GM19025 (cell line): Measurements from ENCODE around the gene MMP19.
"Not testable (repeated sequence)": the region's sequence is repeated elsewhere in the genome, so short reads cannot be mapped to it uniquely, and the experiment has no call there.

ENCODE experiments used
- ATAC-seq: cut with Tn5 transposase; IDR thresholded peaks from one replicate; pipeline ENCODE4 v1.9.1; 2021; ENCODE audit warnings: mild to moderate bottlenecking, low read depth, moderate library complexity; ENCODE audit not compliant: unreplicated experiment

The MMP19 gene, protein sequence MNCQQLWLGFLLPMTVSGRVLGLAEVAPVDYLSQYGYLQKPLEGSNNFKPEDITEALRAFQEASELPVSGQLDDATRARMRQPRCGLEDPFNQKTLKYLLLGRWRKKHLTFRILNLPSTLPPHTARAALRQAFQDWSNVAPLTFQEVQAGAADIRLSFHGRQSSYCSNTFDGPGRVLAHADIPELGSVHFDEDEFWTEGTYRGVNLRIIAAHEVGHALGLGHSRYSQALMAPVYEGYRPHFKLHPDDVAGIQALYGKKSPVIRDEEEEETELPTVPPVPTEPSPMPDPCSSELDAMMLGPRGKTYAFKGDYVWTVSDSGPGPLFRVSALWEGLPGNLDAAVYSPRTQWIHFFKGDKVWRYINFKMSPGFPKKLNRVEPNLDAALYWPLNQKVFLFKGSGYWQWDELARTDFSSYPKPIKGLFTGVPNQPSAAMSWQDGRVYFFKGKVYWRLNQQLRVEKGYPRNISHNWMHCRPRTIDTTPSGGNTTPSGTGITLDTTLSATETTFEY

DNA sequence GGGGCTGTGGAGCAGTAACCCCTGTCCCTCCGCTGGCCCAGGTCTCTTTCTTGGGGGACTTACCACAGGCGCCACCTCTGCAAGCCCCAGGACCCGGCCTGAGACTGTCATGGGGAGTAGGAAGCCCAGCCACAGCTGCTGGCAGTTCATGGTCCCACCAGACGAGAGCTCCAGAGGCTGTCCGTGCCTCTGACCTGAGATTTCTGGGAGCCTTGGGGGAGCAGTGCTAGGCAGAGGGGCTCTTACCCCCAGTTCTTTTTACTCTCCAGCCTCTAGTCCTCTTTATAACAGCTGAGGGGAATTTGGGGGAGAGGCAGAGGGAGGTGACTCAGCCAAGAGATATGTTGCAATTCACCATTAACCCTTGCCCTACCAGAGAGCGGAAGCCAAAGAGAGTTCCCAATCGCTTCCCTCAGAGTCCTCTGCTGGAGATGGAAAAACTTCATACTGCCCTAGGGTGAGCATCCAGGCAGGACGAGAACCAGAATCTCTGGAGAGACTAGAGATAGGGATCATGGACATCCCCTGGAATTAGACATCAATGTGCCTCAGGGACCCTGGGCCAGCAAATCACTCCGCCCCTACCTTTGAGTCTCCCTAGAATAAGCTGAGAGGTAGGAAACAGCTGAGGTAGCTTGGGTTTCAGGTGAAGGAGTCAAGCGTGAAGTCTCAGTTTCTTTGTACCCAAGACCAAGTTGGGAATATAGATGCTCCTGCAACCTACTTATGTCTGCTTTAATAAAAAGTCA is at the start of gene MMP19:
MMP19 (minus strand) TSS at position 256 of the 749 bp plus-strand sequence; CDS start at position 150, 106 bp downstream.
- no peak for ATAC-seq

DNA sequence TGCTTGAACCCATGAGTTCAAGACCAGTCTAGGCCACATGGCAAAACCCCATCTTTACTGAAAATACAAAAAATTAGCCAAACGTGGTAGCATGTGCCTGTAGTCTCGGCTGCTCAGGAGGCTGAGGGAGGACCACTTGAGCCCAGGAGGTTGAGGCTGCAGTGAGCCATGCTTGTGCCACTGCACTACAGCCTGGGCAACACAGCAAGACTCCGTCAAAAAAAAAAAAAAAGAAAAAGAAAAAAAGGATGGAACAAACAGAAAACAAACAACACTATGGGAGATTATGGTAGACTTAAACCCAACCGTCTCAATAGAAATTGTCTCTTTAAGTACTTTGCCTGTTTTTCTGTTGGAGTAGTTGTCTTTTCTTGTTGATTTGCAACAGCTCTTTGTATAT is 48.6 kb upstream of the MMP19 start:
- no peak for ATAC-seq

DNA sequence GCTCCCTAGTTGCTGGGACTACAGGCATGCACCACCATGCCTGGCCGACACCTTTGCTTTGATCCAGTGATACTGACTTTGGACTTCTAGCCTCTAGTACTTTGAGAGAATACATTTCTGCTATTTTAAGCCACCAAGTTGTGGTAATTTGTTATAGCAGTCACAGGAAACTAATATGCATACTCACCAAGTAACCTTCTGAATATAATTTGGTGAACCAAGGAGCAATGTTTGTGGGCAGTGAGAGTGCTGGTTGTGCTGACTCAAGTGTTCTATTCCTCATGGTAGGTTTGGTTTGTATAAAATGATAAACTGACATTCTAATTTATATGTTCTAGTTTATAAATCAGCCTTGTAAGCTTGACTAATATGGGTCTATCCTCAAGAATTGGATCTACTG is 42.4 kb upstream of the MMP19 start:
- ATAC-seq: no peak

DNA sequence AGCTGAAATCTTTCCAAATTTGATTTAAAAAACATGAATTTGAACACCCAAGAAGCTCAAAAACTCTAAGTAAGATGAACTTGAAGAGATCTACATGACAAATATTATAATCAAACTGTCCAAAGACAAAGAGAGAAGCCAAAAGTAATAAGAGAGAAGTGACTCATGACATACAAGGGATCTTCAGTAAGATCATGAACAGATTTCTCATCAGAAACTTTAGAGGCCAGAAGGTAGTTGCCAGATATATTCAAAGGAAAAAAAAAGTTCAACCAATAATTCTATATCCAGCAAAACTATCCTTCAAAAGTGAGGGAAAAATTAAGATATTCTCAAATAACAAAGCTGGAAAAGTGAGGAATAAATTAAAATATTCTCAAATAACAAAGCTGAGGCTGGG is 35.1 kb upstream of the MMP19 start:
- no peak for ATAC-seq

DNA sequence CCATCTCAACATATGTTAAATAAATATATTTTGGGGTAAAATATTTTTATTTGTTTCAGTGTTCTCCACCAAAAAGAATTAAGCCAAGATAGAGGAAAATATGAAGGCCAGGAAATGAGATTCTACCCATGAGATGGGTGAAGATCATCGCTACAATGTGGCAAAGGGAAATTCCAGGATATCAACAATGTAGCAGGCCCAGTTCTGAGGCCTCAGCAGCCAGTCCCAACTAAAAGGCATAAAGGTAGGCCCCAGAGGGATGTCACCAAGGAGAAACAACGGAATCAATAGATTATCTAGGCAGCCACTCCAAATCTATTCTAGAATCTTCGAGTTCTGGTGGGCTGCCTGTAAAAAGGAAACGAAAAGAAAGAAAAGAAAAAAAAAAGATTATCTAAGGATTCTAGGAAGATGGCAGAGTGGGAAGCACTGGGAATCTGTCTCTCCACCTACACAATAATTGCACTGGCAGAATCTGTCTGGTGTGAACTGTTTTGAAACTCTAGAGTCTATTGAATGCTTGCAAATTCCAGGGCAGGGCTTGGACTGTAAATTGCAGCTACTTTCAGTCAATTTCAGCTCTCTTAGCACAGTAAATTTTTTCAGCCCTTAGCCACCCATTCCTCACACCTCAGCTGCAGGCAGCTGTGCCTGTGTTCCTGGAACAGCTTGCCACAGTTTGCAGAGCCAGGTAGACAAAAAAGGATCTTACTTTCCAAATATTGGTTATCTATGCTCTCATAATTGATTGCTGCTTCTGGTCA is 33.1 kb upstream of the MMP19 start:
- ATAC-seq: no peak

DNA sequence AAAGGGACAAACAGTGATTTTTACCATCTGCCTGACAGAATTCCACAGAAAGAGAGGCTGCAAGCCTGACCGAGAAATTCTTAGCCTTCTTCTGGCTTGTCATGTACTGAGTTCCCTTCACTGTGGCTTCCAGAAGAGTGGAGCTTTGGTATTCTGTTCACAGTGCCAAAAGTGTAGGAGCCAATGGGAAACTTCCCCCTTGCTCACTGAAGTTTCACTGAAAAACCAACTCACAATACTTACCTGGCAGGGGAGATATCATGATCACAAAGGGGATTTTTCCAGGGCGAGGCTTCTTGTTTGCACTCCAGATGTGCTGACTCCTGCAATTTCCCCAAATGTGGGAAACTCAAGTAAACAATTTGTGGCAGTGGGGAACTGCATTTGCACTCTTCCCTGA is 31.7 kb upstream of the MMP19 start:
- ATAC-seq: no peak

DNA sequence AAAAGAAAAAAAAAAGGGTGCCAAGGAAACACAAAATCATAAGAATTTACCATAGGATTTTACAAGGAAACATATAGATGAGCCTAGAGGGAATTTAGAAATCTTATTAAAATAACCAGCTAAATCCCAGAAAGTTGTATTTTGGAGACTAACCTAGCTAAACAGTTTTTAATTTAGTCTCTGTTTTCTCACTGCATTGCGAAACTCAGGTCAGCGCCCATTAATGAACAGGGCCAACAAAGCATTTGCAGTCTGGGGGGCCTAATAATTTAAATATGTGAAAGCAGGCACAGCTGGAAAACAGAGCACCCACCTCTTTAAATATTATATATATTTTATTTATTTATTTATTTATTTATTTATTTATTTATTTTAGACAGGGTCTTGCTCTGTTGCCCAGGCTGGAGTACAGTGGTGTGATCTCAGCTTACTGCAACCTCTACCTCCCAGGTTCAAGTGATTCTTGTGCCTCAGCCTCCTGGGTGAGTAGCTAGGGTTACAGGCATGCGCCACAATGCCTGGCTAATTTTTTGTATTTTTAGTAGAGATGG is 23.8 kb upstream of the MMP19 start:
- ATAC-seq: not testable (repeated sequence)

DNA sequence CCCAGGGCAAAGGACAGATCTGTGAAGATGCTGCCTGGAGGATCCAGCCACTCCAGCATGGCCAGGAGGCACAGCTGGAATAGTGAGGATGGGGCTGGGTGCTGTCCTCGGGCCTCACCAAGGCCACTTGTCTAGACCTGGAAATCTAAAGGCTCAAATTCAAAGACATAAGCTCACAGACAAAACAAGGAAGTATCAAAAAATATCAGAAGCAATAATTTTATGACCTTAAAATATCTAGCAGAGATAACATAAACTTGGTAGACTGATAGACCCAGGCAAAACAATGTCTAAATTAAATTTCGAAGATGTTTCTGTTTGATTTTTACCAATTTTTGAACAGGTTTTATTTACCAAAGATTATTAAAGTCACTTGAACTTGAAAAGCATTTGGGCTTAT is 22.6 kb upstream of the MMP19 start:
- no peak for ATAC-seq

DNA sequence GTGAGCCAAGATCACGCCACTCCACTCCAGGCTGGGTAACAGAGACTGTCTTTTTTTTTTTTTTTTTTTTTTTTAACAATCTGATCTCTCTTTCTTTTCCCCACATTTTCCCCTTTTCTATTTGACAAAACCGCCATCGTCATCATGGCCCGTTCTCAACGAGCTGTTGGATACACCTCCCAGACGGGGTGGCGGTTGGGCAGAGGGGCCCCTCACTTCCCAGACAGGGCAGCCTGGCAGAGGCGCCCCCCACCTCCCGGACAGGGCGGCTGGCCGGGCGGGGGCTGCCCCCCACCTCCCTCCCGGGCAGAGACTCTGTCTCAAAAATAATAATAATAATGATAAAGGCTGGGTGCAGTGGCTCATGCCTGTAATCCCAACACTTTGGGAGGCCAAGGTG is 20.2 kb upstream of the MMP19 start:
- not testable (repeated sequence) for ATAC-seq

DNA sequence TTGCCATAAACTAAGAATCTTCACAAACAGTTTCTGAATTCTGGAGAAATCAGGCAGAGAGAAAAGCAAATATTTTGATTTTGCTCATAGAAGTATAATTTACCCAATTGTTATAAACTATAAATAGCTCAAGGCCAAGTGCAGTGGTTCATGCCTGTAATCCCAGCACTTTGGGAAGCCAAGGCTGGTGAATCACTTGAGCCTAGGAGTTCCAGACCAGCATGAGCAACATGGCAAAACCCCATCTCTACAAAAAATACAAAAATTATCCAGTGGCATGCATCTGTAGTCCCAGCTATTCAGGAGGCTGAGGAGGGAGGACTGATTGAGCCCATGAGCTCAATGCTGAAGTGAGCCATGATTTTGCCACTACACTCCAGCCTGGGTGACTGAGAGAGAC is 19.6 kb upstream of the MMP19 start:
- no peak for ATAC-seq

DNA sequence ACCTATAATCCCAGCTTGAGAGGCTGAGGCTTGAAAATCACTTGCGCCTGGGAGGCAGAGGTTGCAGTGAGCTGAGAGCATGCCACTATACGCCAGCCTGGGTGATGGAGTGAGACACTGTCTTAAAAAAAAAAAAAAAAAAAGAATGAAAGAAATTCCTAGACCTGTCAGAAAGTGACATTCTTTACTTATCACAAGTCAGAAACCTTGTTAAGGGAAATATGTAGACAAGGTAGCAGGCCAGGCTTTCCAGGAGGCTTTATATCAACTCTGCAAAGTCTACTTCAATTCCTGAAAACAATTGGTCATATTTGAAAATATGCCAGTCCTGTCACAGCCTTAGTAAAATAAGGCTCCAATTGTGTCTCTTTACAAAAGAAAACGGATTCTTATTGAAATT is 19.1 kb upstream of the MMP19 start:
- ATAC-seq: no peak

DNA sequence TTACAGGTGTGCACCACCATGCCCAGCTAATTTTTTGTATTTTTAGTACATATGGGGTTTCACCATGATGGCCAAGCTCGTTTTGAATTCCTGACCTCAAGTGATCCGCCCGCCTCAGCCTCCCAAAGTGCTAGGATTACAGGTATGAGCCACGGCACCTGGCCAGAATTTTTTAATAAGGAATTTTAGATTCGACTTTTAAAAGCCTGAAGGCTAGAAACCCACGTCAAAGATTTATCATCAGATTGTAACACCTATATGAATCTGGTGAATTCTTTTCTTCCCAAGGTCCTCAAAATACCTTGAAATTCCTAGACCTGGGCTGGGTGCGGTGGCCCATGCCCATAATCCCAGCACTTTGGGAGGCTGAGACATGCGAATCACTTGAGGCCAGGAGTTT is 18.7 kb upstream of the MMP19 start:
- no peak for ATAC-seq

DNA sequence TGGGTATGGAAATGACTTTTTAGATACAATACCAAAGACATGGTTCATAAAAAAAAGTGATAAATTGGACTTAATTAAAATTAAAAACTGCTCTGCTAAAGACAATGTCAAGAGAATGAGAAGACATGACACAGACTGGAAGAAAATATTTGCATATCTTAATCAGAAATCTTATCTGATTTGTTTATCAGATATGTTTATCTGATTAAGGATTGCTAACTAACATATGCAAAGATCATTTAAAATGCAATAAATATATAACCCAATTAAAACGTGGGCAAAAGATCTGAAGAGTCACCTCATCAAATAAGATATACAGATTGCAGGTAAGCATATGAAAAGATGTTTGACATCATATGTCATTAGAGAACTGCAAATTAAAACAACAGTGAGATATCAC is 10.0 kb upstream of the MMP19 start:
- ATAC-seq: no peak

DNA sequence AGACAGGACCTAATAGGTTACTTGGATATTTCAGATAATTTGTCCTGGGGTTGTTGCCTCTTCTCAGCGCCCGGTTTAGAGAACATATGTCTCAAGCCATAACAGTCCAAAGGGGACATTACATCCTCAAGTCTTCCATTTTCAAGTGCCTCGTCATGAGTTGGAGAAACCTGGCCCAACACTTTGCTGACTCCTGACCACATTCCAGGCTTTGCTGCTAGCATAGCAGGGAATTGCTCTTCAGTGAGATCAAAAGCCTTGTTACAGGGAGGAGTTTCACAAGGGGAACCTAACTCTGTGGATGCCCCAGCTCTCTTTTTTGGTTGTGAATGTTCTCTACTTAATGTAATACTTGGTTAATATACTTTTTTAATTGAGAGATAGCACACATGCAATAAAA is 8.2 kb upstream of the MMP19 start:
- ATAC-seq: no peak

DNA sequence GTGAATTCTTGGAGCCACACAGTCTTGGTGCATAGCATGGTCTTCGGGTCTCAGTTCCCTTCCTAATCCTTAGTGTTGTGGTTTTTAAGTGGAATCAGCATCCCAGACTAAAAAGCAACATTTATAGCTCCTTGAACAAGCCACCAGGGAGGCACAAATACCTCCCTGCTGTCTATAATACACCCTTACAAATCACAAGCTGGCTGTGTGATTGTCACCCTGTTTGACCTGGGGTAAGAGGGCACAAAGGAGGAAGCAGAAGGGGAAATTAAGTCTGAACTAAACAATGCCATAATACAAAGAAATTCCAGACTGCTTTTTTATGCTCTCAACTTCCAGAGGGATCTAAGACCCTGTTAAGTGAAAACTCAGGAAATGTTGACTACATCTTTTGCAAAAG is 7.7 kb upstream of the MMP19 start:
- no peak for ATAC-seq

DNA sequence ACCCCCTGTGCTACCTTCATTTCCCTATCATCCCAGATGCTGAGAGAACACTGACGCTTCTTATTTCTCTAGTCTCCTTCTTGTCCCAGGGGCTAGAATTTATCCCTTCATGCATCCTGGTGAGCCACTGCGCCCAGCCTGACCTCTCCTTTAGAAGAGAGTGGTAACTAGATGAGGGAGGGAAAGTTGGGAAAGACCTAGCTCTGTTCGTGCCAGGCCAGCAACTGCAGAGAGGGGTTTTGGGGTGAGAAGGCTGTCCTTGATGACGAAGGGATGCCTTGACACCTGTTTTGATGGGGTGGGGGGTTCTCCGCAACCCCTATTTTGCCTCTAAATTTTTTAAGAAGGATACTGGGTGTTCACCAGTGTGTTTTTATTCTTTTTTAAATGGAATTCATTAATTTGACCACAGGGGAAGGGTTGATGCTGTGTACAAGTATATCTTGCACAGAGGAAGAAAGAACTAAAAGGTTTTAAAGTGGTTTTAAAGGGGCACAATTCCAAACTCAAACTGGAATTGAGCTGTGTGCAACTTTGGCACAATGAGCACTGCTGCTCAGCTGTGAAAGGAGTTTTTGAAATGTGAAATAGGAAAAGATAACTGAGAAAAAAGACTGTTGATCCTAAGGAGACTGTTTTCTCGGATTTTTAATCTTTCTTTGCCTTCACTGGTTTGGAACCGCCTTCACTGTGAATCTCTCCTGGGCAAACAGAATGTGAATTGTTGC is 7.0 kb upstream of the MMP19 start:
- ATAC-seq: no peak

DNA sequence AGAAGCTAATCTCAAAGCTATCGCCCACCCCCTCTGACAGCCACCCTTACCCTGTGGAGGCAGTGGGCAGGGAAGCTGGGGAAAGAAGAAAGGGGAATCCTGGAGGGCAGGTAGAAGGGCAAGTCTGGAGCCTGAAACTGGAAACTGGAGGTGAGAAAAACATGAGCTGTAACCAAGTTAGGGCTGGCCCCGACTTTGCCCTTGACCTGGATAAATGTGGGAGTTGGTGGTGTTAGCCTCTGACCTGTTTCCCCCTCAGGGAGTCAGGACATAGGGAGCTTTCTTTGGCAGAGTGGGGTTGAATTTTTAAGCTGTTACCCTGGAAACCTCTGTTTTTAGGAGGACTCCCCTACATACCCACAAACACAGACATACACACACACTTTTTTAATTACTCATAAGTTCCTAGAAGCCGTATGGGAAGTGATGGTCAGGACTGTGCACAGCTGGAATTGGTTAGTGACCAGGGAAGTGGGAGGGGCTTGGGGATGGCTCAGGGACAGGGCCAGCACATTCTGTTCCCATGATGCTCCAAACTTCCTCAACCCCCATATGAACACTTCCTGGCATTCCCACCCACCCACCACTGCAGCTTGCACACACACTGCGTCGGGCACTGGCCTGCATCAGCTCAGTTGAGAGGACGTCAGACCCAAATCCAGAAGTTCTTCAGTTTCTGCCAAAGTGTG is 5.0 kb upstream of the MMP19 start:
- ATAC-seq: no peak

DNA sequence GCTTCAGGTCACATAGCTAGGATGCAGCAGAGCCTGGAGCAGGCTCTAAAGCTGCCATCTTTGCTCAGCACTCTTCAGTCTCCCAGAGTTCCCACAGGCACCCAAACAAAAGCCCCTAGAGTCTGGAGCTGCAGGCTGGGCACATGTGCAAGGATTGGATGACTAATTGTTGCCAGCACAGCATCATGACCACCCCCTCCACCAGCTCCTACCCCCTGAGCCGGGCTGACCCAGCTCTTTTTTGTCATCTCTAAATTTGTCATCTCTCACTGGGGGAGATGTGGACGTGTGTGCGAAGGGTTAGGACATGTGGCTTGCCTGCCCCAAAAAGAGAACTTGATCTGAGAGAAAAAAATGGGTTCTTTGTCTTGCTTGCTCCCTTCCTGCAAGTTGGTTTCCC is 4.3 kb upstream of the MMP19 start:
- ATAC-seq: no peak

DNA sequence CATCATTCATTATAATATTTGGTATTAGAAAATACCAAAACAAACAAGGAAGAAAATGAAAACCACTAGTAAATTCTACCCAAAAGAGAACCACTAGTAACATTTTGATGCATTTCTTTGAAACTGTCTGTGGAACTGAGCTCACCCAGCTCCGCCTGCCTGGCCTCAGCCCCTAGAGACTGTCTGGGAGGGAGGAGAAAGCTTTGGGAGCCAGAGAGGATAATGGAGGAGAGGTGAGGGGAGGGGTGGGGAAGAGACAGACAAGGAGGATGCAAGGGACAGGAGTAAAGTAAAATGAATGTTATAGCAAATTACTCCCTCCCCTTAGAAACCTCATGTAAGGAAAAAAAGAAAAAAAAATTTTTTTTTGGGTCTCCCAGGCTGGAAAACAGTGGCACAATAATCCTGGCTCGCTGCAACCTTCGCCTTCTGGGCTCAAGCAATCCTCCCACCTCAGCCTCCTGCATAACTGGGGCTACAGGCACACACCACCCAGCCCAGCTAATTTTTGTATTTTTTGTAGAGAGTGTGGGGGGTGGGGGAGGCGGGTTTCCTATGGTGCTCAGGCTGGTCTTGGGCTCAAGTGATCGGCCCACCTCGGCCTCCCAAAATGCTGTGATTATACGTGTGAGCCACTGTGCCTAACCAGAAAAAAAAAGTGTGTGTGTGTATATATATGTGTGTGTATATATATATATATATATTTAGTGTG is 3.2 kb upstream of the MMP19 start:
- ATAC-seq: no peak
